Testis (tissue), 2 donors: ENCODE measurements around the gene MYL6.

Source experiments
- POLR2A ChIP-seq: fragments of 450-650 bp; IDR thresholded peaks from one replicate; pipeline ENCODE4 v1.6.1; 2017; ENCODE audit warnings: antibody characterized with exemption, mild to moderate bottlenecking, moderate library complexity
- TF ChIP-seq, protein P1 (sequence below), 3 experiments: fragments of 450-650 bp in 2 of 3; fragments of 200-600 bp in 1 of 3; sonication (generic) in 1 of 3; IDR thresholded peaks; one replicate each; pipeline ENCODE4 v1.5.1; 2016 to 2019; ENCODE audit warnings: antibody characterized with exemption in 3 of 3, mild to moderate bottlenecking in 2 of 3, moderate library complexity in 1 of 3

DNA sequence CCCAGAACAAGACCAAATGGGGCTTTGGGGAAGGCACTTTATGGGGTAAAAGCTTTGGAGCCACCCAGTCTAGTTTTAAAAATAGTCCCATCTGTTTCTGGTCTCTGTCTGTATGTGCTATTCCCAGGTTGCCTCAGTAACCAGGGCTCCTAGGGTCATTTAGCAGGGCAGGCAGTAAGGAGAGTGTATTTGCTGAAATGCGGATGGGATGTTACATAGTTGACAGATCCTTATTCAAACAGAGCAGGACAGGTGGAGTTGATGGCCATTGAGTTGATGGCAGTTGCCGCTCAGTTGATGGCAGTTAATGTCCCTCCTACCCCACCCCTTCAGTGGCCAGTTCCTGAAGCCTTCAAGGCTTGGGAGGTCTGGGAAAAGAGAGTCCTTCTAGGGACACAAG lies 35.5 kb upstream of the MYL6 start:
- TF ChIP-seq, protein P1, sequence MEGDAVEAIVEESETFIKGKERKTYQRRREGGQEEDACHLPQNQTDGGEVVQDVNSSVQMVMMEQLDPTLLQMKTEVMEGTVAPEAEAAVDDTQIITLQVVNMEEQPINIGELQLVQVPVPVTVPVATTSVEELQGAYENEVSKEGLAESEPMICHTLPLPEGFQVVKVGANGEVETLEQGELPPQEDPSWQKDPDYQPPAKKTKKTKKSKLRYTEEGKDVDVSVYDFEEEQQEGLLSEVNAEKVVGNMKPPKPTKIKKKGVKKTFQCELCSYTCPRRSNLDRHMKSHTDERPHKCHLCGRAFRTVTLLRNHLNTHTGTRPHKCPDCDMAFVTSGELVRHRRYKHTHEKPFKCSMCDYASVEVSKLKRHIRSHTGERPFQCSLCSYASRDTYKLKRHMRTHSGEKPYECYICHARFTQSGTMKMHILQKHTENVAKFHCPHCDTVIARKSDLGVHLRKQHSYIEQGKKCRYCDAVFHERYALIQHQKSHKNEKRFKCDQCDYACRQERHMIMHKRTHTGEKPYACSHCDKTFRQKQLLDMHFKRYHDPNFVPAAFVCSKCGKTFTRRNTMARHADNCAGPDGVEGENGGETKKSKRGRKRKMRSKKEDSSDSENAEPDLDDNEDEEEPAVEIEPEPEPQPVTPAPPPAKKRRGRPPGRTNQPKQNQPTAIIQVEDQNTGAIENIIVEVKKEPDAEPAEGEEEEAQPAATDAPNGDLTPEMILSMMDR (IDR thresholded peaks at IDR 0.05), result no peak
- no peak for TF ChIP-seq POLR2A
